K562 (cell line): ENCODE data around the gene HDC. TPM values are rescaled to one million over a fixed set of nuclear protein-coding genes. Genes with fewer than 3 reads are reported as not detected.
A peak's percentile ranks its signal among the peaks of the same experiment; 100 is the strongest.

ENCODE experiments used
- ATAC-seq: fragments of 200-7000 bp; cut with Tn5 transposase; 3 replicates; pipeline ENCODE4 v1.9.1; 2020; ENCODE audit warnings: moderate library complexity
- BruUV-seq: library from RNA; stranded (reverse); fragments of 400-500 nt; replicated peaks from 2 replicates; lab custom pipeline; 2021; lab: Mats Ljungman, UMichigan
- CTCF ChIA-PET: fragments of 300-600 bp; formaldehyde crosslinking; extraction: SDS; loops from one replicate; lab custom pipeline; 2021; ENCODE audit warnings: low intra/inter-chr PET ratio; lab: Yijun Ruan, JAX
- POLR2A ChIA-PET: fragments of 300-600, 350-650 bp; sonication (Branson Sonifier 250); formaldehyde crosslinking; extraction: SDS; loops from one replicate; lab custom pipeline; 2021; ENCODE audit warnings: antibody characterized with exemption, inconsistent platforms; lab: Yijun Ruan, JAX
- DNase-seq, 4 experiments: peaks; one replicate each; pipeline versions ENCODE4 v3.0.0 to v3.0.0-alpha.2; 2011 to 2018; ENCODE audit warnings: low spot score in 3 of 4, mixed read lengths in 3 of 4; ENCODE audit errors: extremely low read depth in 1 of 4
- FAIRE-seq: peaks from 2 replicates; lab custom pipeline; 2011; peaks lifted over from hg19 to GRCh38; lab: Jason Lieb, UNC
- H2AFZ ChIP-seq: 2 replicates; pipeline ENCODE4 v1.6.0; 2011; ENCODE audit warnings: low read depth, low read length, control low read depth, inconsistent platforms
- H3K27ac ChIP-seq: fragments of 200-600 bp; 3 replicates; pipeline ENCODE4 v1.8.0; 2011; ENCODE audit warnings: low read depth, mild to moderate bottlenecking, control low read depth, inconsistent platforms, low read length, moderate library complexity, mixed read lengths; ENCODE audit errors: extremely low read depth
- H3K27me3 ChIP-seq, 2 experiments: fragments of 300-600 bp in 1 of 2; 2 replicates in 1 of 2; 3 replicates in 1 of 2; pipeline versions ENCODE4 v1.6.0 to v1.8.0; 2011; ENCODE audit warnings: inconsistent platforms in 2 of 2, low read length in 2 of 2, mild to moderate bottlenecking in 1 of 2, mixed read lengths in 1 of 2, moderate library complexity in 1 of 2; ENCODE audit not compliant: control insufficient read depth in 2 of 2, insufficient read depth in 2 of 2
- H3K36me3 ChIP-seq: fragments of 300-600 bp; 3 replicates; pipeline ENCODE4 v1.8.0; 2011; ENCODE audit warnings: mild to moderate bottlenecking, low read length, inconsistent platforms; ENCODE audit not compliant: control insufficient read depth, insufficient read depth
- H3K4me1 ChIP-seq, 2 experiments: fragments of 200-600 bp in 1 of 2; replicated peaks in 1 of 2; 2 replicates in 1 of 2; 3 replicates in 1 of 2; pipeline versions ENCODE4 v1.5.1 to v1.8.0; 2011; ENCODE audit warnings: inconsistent platforms in 2 of 2, low read length in 2 of 2, mild to moderate bottlenecking in 1 of 2, mixed read lengths in 1 of 2, moderate library complexity in 1 of 2; ENCODE audit not compliant: control insufficient read depth in 2 of 2, insufficient read depth in 2 of 2
- H3K4me2 ChIP-seq: 2 replicates; pipeline ENCODE4 v1.6.1; 2011; ENCODE audit warnings: low read length, control low read depth, inconsistent platforms, mixed read lengths; ENCODE audit not compliant: insufficient read depth
- H3K4me3 ChIP-seq: fragments of 200-600 bp; sonication (generic), shearing (Covaris generic); 2 replicates; pipeline ENCODE4 v1.5.1; 2016; ENCODE audit warnings: control low read depth, inconsistent platforms
- H3K79me2 ChIP-seq: fragments of 200-600 bp; 3 replicates; pipeline ENCODE4 v1.8.0; 2011; ENCODE audit warnings: low read length, inconsistent platforms; ENCODE audit not compliant: control insufficient read depth, insufficient read depth
- H3K9ac ChIP-seq, 2 experiments: 2 replicates each; pipeline versions ENCODE4 v1.6.0 to v1.6.1; 2011; ENCODE audit warnings: low read depth in 2 of 2, low read length in 2 of 2, control low read depth in 1 of 2, inconsistent platforms in 1 of 2, mild to moderate bottlenecking in 1 of 2, mixed read lengths in 1 of 2; ENCODE audit not compliant: insufficient read depth in 1 of 2
- H3K9me1 ChIP-seq: one replicate; pipeline ENCODE4 v1.6.0; 2011; ENCODE audit warnings: inconsistent platforms, mild to moderate bottlenecking, low read length, moderate library complexity; ENCODE audit not compliant: control insufficient read depth, insufficient read depth
- H3K9me3 ChIP-seq: replicated peaks from 2 replicates; pipeline ENCODE4 v1.5.1; 2011; ENCODE audit warnings: low read depth, low read length, inconsistent platforms; ENCODE audit not compliant: control insufficient read depth, insufficient read depth
- H4K20me1 ChIP-seq: replicated peaks from 2 replicates; pipeline ENCODE4 v1.6.1; 2011; ENCODE audit warnings: low read length, inconsistent platforms, mixed read lengths; ENCODE audit not compliant: control insufficient read depth, insufficient read depth
- ATF1 ChIP-seq, 2 experiments: fragments of 450-650 bp in 1 of 2; IDR thresholded peaks; 2 replicates each; pipeline ENCODE4 v1.6.1; 2016; ENCODE audit warnings: missing compliant biosample characterization in 1 of 2, missing genetic modification characterization in 1 of 2
- BHLHE40 ChIP-seq: IDR thresholded peaks from 2 replicates; pipeline ENCODE4 v1.6.1; 2011; ENCODE audit warnings: low read length, improper control_type of control experiment
- C11orf30 ChIP-seq: fragments of 450-650 bp; IDR thresholded peaks from 2 replicates; pipeline ENCODE4 v1.6.1; 2016; ENCODE audit warnings: low read depth, mild to moderate bottlenecking
- DDX20 ChIP-seq: fragments of 450-650 bp; IDR thresholded peaks from 2 replicates; pipeline ENCODE4 v1.6.1; 2016; ENCODE audit warnings: missing genetic modification characterization, low read depth, mild to moderate bottlenecking, missing compliant biosample characterization, moderate library complexity
- E2F4 ChIP-seq: sonication (generic); formaldehyde crosslinking; IDR thresholded peaks from 2 replicates; pipeline ENCODE4 v1.8.0; 2022; ENCODE audit warnings: mild to moderate bottlenecking, low read depth, missing genetic modification reagents
- GATA2 ChIP-seq: sonication (generic); formaldehyde crosslinking; IDR thresholded peaks from 2 replicates; pipeline ENCODE4 v1.4.0; 2020; ENCODE audit warnings: mild to moderate bottlenecking, missing genetic modification reagents
- JUN ChIP-seq, 2 experiments: sonication (generic) in 1 of 2; formaldehyde crosslinking in 1 of 2; IDR thresholded peaks; 2 replicates each; pipeline versions ENCODE4 v1.6.1 to v1.8.0; 2012 to 2022; ENCODE audit warnings: borderline replicate concordance in 2 of 2, mild to moderate bottlenecking in 2 of 2, improper control_type of control experiment in 1 of 2, low read depth in 1 of 2, low read length in 1 of 2, missing genetic modification reagents in 1 of 2
- KDM1A ChIP-seq, 2 experiments: fragments of 450-650 bp; IDR thresholded peaks; 2 replicates each; pipeline ENCODE4 v1.6.1; 2016; ENCODE audit warnings: mild to moderate bottlenecking in 2 of 2
- L3MBTL2 ChIP-seq: fragments of 450-650 bp; IDR thresholded peaks from 2 replicates; pipeline ENCODE4 v1.6.1; 2016; ENCODE audit warnings: mild to moderate bottlenecking, moderate library complexity
- MAFF ChIP-seq: IDR thresholded peaks from 2 replicates; pipeline ENCODE4 v1.6.1; 2012; ENCODE audit warnings: low read length, improper control_type of control experiment
- SMARCC2 ChIP-seq: fragments of 450-650 bp; IDR thresholded peaks from 2 replicates; pipeline ENCODE4 v1.6.1; 2017; ENCODE audit warnings: antibody characterized with exemption, moderate library complexity, mild to moderate bottlenecking, low read depth
- TAF15 ChIP-seq: fragments of 200-400 bp; formaldehyde crosslinking; IDR thresholded peaks from 2 replicates; pipeline ENCODE4 v1.6.1; 2017; ENCODE audit warnings: mild to moderate bottlenecking, low read depth, low read length, moderate library complexity
- ZBTB9 ChIP-seq: fragments of 450-650 bp; formaldehyde crosslinking; IDR thresholded peaks from 2 replicates; pipeline ENCODE4 v1.4.0; 2020; ENCODE audit warnings: mild to moderate bottlenecking, moderate library complexity
- WGBS: fragments of 100-300 bp; shearing (Covaris generic); methylation state at CpG from one replicate; pipeline ENCODE4 v1.1.6; 2016; ENCODE audit warnings: low coverage, mixed read lengths; ENCODE audit not compliant: insufficient coverage; ENCODE audit errors: missing lambda C conversion rate; 5-methylcytosine and 5-hydroxymethylcytosine counted together
- in situ Hi-C: fragments of 300-500 bp; cut with MboI; formaldehyde crosslinking; loops from 4 replicates; pipeline ENCODE4 v1.15.0; 2018; ENCODE audit warnings: inconsistent platforms, mixed read lengths
- intact Hi-C: fragments of 100-400 bp; cut with micrococcal nuclease; formaldehyde crosslinking; loops from 2 replicates; pipeline ENCODE4 v1.14.2; 2022
- polyA plus RNA-seq, 8 experiments: library from polyadenylated mRNA; depleted of rRNA in 4 of 8; stranded (reverse) in 5 of 8; unstranded in 3 of 8; fragments of >200 nt; fragmentation: Nextera tagmentation in 2 of 8; fragmentation: Illumina TruSeq in 1 of 8; extraction: Ambion mirVana in 2 of 8; extraction: Trizol in 1 of 8; gene quantifications; 2 replicates each; pipeline versions ENCODE4 v1.2.1 to v1.2.3, GENCODE V29; 2011 to 2014; ENCODE audit warnings: inconsistent platforms in 1 of 8, missing spikeins in 1 of 8
- total RNA-seq, 7 experiments: library from RNA; depleted of rRNA in 6 of 7; stranded (reverse); fragments of >200 nt in 6 of 7; fragmentation: Illumina TruSeq in 2 of 7; extraction: Trizol in 2 of 7; gene quantifications; 2 replicates each; pipeline versions ENCODE4 v1.2.1 to v1.2.3, GENCODE V29; 2011 to 2021; ENCODE audit warnings: low replicate concordance in 1 of 7
- TF ChIP-seq, protein P1 (sequence below): fragments of 250-450 bp; sonication (Bioruptor Pico); IDR thresholded peaks from 2 replicates; pipeline ENCODE4 v1.4.0; 2020; ENCODE audit warnings: mild to moderate bottlenecking, moderate library complexity, borderline replicate concordance

Gene HDC
- total and polyA plus RNA-seq, 9 of the 15 experiments (the other 6 are each of a cell fraction or from before 2014, with no cell fraction given) = 0.26 to 5.3 (median 0.99) TPM

DNA sequence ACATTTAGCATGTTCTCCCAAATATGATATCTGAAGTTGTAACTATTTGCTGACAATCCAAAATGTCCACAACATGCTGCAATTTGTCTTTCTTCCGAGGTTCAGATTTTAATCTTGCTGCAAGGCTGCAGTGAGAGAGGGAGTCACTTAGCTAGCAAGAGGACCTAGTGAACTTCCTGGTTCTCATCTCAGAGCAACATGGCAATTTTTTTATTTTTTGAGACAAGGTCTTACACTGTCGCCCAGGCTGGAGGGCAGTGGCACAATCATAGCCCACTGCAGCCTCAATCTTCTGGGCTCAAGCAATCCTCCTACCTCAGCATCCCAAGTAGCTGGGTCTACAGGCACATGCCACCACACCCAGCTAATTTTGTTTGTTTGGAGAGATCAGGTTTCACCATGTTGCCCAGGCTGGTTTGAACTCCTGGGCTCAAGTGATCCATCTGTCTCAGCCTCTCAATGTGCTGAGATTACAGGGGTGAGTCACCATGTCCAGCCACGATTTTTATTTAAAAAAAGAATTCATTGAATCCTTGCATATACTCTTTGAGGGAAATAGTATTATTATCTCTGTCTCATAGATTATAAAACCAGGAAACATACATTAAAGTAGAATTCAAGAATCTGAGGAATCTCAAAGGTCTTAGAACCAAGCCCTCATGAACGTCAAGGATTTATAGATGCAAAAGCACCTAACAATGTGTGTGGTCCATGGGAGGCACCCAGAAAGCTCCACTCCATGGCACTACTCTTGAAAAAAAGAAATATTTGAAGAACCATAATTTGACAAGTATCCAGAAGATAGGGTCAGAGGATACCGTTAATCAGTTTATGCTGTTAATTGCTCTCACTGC is 9.1 kb downstream of the HDC start:
- Histone ChIP-seq H3K36me3 (no peaks in the 10 kb centered on the region), H3K4me1 (peaks cover 33 to 46% of the 10 kb centered on the region in 2 experiments), H3K9ac (no peak overlapping the region), H4K20me1 (no peaks in the 10 kb centered on the region), H3K9me3 (no peaks in the 10 kb centered on the region), H3K4me2 (no peak overlapping the region), H3K79me2 (no peaks in the 10 kb centered on the region), H2AFZ (no peak overlapping the region), H3K27ac (no peak overlapping the region), H3K27me3 (no peaks in the 10 kb centered on the region), H3K9me1 (no peaks in the 10 kb centered on the region), H3K4me3 (no peak overlapping the region)
- CTCF ChIA-PET = no interaction called here
- in situ Hi-C loops = no loop called here
- intact Hi-C loops = no loop called here
- DNase-seq = peak in 1 of 4 experiments; percentile 37
- POLR2A ChIA-PET = interaction anchor here (0.6 kb wide), 1 partner anchor 68 kb away, joined by 4 read pairs; no protein-coding TSS in a partner anchor
- ATAC-seq = no peak
- BruUV-seq = no TSS peak
- 29% methylated on average over 5 of the region's 5 CpGs for WGBS
- FAIRE-seq = peak; percentile 6
- TF ChIP-seq, protein P1, sequence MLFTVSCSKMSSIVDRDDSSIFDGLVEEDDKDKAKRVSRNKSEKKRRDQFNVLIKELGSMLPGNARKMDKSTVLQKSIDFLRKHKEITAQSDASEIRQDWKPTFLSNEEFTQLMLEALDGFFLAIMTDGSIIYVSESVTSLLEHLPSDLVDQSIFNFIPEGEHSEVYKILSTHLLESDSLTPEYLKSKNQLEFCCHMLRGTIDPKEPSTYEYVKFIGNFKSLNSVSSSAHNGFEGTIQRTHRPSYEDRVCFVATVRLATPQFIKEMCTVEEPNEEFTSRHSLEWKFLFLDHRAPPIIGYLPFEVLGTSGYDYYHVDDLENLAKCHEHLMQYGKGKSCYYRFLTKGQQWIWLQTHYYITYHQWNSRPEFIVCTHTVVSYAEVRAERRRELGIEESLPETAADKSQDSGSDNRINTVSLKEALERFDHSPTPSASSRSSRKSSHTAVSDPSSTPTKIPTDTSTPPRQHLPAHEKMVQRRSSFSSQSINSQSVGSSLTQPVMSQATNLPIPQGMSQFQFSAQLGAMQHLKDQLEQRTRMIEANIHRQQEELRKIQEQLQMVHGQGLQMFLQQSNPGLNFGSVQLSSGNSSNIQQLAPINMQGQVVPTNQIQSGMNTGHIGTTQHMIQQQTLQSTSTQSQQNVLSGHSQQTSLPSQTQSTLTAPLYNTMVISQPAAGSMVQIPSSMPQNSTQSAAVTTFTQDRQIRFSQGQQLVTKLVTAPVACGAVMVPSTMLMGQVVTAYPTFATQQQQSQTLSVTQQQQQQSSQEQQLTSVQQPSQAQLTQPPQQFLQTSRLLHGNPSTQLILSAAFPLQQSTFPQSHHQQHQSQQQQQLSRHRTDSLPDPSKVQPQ (CRISPR knock-in tag) = no peak
- TF ChIP-seq L3MBTL2 (peak; percentile 52; the same call in 1 of the 2 replicates), C11orf30 (peak; percentile 93), ZBTB9 (no peak), TAF15 (no peak), E2F4 (CRISPR knock-in tag) (no peak), GATA2 (peak; percentile 51; the same call in 1 of the 2 replicates), DDX20 (no peak), KDM1A (IDR thresholded peaks at IDR 0.05) (peak; percentile 88 to 90), JUN (IDR thresholded peaks at IDR 0.05; ENCODE audit: borderline replicate concordance, low read depth, low read length) (0 out of 2 replicates have a peak, but pooled peaks have one; percentile 45), JUN (CRISPR knock-in tag; IDR thresholded peaks at IDR 0.05; ENCODE audit: borderline replicate concordance) (no peak), ATF1 (CRISPR knock-in tag; IDR thresholded peaks at IDR 0.05) (no peak), ATF1 (tag; IDR thresholded peaks at IDR 0.05) (no peak), SMARCC2 (0 out of 2 replicates have a peak, but pooled peaks have one; percentile 38), BHLHE40 (peak; percentile 25; the same call in 1 of the 2 replicates), MAFF (peak; percentile 60)
